HG03469 (cell line): ENCODE data around the gene RHOC.

ENCODE experiments used
- ATAC-seq: cut with Tn5 transposase; IDR thresholded peaks from one replicate; pipeline ENCODE4 v1.9.1; 2021; ENCODE audit warnings: mild to moderate bottlenecking, moderate library complexity, moderate number of reproducible peaks; ENCODE audit not compliant: unreplicated experiment

RHOC gene

DNA sequence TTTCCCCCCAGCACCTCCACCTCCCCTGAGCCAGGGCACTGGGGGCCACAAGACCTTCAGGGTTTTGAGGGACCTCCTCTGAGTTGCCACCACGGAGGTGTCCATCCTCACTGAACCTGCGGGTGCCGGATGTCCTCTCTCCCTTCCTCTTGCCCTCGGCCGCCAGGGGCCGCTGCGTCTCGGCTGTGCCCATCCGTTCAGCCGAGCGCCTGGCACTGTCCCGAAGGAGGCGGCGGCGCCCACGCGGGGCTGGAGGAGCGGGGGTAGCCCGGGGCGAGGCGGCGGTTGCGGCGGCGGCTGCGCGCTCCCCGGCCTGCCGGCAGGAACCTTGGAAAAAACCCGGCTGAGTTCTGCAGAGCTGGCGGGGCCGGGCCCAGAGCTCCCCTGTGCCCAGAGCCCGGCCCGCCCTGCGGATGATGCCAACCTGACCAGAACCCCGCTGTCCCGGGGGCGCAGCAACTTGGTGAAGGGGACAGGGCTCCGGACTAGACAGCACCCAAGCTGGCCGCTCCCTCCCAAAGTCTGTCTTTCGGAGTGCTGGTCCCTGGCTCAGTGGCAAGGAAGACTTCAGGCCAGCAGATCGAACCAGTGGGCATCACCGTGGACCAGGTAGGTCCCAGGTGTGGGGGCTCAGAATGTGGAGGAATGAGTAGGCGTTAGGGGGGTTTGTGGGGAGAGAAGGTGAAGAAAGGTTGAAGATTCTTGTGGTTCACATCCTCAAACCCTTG lies 11.9 kb upstream of the RHOC start:
- ATAC-seq: no peak

DNA sequence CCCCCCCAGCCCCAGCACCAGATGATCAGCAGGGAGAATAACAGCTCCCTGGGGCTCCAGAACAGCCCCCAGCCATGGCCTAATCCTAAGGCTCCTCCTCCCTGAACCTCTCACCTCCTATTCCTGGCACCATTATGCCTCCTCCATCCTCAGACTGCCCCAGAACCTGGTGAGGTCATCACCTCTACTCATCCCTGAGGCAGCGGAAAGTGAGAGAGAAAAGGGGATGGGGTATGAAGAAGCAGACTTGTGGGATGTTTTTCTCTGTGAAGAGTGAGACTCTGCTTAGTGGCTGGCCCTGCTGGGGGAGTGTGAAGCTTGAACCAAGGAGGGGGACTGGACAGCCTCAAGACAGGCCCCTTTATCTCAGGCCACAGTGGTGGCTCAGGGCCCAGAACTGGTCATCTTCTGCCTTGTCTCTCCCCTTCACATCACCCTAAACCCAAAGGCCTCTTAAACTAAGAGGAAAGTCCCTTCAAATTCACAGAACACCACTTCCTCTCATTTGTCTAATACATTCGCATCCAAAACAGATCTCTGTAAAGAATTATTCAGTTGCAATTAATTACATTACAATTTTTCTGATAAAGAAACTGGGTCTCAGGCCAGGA lies 10.4 kb upstream of the RHOC start:
- ATAC-seq: no peak

DNA sequence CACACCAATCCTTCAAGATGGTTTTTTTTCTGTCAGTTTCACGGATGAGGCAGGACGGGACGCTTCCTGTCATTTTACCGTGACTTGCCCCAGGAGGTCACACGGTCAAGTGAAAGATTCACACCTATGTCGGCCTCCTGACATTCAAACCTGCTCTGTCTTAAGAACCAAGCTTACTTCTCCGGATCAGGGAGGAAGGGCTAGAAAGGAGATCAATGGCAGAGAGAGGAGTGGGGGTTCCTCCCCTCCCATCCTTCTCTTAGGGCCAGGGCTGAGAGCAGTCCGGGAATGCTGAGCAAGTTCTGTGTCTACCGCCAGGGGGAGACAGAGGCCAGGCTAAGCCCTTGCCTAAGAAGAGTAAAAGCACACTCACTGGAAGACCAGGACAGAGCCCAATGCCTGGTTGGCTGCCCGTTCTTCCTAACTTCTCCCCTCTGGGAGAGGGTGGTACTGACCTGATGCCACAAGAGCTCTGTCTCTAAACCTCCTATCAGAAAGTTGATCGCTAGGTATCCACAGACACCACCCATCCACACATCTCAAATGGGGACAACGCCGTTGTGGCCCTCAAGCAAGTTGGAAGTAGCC lies 9.3 kb upstream of the RHOC start:
- no peak for ATAC-seq

DNA sequence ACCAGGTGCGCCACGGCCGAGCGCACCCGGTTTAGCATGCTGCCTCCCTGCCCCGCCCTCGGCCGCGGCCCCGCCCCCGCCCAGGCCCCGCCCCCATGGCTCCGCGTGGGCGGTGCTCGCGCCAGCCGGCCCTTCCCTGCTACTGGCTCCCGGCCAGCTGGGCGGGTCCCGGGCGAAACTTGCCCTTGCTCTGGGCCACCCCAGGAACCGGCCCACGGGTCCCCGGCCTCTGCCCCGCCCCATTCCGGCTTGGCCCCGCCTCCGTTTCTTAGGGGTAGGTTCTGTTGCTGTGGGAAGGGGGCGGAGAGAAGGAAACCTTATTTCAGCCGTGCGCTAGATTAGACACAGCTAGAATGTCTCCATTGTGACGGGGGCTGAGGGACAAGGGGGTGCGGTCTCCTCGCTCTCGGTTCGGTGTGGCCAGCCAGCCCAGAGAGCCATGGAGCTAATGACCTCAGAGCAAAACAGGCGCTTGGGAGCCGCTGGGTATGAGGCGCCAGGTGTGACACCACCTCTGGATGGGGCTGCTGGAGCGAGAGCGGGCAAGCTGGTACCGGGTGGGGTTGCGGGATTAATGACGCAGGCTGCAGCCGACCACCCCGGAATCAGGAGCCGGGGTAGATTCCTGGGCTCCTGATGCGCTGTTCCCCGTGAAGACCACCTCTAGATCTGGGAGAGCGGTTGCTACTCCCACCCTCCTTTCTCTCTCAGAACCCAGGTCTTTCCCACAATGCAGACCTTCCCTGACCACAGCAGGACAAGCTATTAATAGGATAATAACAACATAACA lies 8.5 kb upstream of the RHOC start, which contains the start of gene PPM1J:
TSS of gene PPM1J (minus strand) at position 69 of the 790 bp plus-strand sequence. CDS start at position 38, 31 bp downstream.
- peak; percentile 59 for ATAC-seq

DNA sequence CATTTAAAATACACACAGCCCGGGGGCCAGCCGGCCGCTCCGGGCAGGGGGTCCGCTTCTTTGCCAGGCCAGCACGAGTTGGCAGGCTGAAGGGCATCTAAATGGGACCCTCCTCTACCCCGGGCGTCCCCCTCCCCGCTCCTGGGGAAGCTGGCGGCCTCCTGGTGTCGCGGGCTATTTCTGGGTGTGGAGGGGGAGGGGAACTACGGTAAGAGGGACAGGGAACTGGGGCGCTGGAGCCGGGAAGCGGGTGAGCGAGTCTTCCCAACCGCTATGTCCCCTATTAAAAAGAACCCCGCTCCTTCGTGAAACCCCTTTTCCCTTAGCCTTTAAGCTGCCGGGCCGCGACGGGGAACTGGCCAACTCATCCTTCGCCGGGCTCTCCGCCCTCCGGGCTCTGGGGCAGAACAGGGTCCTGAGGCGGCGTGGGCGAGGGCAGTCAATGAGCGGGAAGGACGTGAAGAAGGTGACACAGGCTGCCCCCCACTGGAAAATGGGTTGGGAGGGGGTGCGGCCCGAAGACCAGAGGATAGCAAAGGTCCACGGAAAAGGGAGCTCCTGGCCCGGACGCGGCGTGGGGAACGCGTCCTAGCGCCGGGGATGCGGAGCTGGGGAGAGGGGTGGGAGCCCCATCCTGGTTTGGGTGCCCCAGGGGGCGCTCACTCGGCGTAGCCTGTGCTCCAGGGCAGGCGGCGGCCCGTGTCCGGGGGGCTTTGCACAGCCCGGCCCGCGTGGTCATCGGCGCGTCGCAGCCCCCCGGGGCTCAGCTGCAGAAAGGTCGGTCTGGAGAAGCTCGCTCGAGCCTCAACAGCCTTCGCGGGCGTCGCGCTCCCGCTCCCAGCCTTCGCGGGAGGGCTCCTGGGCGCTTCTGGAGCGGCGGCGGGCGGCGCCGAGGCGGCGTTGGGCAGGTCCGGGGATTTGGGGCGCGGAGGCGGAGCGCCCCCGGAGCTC lies 7.7 kb upstream of the RHOC start:
- no peak for ATAC-seq

DNA sequence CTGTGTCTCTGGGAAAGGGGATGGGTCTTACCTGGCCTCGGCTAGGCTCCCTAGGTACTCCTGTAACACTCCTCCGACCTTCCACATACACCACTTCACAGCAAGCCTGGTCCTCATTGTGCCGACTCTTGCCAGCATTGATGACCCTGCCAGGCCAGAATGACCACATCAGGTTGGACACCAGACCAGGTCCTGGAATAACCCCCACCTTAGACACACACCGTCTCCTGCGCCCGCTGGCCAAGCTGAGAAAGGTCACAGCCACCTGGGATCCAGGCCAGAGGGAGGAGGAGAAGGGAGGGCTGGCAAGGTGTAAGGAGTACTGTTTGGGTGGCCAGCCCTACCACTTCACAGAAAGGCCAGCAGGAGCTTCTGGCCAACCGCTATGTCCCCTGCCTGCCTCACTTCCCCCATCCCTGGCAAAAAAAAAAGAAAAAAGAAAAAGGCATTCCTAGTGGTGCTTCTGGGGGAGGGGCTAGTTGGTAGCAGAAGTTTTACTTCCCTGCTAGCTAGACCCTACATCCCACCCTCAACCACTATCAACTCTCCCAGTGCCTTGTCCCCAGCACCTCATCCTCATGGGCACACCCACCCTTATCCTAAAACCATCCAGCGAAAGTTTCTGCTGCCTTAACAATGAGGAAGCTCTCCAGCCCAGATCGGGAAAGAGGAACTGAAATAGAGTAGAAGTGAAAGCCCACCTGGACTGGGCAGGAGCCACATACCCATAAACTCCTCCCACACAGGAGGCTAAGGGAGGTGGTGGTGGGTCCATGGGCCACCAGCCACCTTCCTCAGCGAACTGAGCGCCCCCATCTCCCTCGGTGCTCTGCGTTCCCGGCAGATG lies 6.8 kb upstream of the RHOC start:
- ATAC-seq: no peak

DNA sequence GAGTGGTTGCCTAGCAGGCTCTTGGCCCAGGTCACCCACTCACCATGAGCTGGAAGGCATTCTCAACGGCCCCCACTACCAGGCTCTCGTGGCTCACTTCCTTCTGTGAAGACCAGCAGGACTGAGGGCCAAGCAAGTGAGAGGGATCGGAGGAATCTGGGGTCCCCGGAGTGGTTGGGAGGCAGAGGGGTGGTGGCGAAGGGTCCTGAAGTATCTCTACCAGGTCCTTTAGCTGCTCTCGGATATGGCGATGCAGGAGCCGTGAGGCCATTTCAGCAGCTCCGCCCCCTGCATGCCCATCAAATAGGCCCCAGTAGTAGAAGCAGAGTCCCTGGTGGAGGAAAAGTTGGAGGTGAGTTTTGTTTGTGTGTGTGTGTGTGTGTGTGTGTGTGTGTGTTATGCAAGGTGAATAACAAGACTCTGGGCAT lies 5.8 kb upstream of the RHOC start:
- no peak for ATAC-seq

DNA sequence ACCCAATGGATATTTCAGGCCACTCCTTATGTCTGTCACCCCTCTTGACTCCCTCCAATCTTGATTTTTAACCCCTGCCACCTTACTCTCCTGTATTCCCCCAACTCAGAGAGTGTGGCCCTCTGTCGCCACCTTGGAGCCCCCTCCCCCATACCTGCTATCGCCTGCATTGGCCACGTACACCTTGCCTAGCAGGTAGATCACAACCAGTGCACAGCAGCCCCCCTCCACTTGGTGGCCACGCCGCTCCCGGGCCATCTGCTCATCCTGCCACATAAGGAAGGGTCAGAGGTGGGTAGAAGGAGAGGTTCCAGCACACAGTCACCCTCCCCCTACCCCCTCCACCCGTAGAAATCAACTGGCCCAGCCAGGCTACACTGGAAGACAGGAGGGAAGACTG lies 5.3 kb upstream of the RHOC start:
- no peak for ATAC-seq

DNA sequence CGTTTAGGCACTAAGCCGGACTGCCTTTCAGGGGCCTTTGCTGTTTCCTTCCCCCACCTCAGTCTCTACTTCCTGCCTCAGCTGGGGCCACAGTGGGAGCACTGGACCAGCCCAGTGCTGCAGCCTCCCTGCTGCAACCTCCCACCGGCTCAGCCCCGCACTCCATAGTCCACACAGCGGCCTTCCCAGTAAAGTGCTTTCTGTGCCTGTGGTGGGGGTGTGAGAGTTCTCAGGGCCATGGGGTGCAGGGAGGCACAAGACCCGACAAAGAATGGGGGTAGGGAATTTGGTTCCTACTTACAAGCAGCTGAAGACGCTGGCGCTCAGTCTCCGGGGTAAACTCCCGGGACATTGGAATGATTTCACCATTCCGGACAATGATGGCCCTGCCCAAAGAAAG lies 4.7 kb upstream of the RHOC start:
- no peak for ATAC-seq

DNA sequence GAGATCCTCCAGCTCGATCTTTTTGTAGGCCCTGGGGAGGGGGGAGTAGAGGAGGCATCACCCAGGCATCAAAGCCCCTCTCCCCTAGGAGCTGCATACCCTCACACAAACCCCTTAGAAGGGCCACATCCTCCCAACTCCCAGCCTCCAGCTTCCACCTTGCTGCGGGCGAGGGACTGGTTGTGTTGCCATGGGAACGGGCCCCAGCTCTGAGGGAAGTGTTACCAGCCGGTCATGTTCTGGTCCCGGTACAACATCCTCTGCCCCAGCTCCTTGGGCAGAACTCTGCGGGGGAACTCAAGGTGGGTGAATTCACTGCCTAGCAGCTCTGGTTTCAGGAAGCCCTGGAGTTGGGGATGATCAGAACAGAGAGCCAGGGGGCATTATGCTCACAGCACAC lies 4.1 kb upstream of the RHOC start:
- no peak for ATAC-seq

DNA sequence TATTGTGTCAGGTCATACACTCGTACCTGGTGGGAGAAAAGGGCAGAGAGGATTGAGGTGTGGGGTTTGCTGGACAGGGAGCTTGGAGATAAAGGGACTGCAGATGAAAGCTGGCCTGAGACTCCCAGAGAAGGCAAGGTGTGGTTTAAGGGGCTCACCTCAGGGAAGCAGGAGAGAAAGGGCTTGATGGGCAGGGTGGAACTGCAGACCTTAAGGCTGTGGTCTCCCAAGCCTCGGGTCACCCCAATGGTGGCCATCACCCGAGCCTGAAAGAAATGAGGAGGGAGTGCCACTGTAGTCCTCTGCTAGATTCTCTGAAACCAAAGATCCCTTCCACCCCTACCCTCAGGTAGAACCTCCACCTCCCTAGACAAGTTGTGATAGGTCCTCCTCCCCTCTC lies 3.7 kb upstream of the RHOC start:
- ATAC-seq: no peak

DNA sequence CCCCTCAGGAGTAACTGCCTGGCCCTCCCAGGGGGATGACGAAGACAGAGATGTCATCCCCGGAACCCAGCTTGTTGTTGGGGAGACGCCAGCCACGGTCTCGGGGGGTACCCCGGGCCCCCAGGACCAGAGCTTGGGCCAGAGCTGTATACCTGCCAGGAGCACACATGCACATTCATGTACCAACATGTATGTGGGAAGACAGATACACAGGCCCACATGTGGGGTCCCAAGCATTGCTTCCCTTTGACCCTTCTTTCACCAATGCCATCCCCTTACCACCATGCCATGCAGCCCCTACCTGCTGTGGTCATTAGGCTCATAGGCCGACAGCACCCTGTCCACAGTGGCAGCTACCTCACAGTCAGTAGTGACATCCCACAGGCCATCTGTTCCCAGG lies 3.2 kb upstream of the RHOC start:
- ATAC-seq: no peak

DNA sequence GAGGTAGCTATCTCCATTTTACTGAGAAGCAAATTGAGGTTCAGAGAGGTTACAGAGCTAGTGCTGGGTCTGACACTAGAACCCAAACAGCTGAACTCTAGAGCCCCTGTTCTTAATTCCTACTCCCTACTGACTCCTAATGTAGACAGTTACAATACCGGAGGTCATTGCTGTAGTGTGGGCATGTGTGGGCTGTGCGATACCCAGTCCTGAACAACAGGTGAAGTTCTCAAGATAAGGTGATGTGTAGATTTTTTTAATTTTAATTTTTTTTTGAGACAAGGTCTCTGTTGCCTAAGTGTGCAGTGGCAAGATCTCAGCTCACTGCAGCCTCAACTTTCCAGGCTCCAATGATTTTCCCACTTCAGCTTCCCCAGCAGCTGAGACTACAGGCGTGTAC lies 1.6 kb upstream of the RHOC start:
- no peak for ATAC-seq

DNA sequence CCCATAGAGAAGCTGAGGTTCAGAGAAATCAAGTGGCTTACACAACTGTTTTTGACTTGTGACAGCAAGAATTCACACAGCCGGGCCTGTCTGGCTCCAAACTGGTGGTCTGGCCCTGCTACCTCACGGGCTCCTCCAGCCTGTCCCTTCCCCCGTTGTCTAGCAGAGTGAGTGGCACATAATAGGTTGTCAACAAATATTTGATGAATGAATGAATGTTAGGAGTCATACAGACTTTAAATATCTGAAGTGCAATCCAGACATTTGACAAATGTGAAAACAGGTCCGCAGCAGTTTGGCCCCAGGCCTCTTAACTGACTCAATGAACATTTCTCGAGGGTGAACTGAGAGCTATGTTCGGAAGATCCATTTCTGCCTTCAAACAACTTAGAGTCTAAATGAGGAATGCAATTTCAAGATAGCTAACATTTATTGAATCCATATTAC lies 1.1 kb upstream of the RHOC start:
- ATAC-seq: no peak

DNA sequence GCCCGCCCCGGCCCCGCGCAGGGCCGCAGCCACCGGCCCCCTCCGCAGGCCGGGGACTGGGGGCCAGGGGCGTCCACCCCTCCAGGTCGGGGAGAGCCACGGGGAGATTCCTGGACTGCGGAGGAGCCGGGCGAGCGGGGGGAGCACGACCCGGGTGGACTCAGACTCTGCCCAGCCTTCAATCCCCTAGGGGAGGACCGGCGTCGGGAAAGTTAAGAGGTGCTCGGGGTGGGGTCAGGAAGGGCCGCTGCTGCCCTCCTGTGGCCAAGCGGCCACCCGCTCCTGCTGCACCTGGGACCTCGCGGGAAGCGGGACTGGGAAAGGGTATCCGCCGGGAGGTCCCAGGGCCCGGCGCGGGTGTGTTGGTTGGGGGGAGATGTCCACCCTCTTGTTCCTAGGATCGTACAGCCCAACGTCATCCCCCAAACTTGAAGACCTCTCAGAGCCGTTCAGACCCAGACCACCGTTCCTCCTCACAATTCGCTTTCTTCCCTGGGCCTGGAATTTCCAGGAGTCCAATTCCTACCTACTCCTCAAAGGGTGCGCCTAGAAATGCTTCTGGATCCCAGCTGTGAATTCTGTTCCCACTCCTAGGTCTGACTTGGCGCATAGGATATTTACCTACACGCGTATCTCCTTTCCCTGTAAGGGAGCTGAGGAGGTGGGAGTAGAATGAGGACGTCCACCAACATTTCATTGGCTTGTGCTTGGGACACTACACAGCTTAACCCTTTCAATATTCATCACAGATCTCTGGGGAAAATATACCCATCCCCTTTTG lies 484 bp upstream of the RHOC start:
- ATAC-seq: peak; percentile 37

DNA sequence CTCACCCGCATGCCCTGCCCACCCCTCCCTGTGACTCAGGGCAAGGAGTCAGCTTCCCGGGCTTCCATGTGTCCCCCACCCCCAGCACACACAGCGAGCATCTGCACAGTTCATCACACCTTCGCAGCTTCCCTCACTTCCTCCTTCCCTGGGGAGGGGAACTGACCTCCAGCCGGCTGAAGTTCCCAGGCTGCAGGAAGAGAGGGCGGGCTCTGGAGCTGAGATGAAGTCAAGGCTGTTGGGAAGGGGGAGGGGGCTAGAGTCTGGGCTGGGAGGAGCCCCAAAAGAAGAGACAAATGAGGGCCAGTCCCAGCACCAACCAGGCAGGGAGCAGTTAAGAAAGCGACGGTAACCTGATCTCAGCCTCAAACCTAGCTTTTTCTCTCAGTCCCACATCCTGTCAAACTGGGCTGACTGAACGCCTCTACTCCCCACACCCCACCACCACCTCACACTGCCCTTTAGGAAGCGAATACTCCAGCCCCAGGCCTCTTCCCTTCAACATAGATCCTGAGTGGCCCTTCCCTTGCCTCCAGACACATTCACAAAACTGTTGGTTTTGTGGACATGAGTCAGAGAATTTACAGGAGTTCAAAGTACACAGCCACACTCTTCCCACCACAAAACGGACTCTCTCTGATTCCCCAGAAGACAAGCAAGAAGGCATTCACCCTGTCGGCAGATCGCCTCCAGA lies 1.8 kb downstream of the RHOC start:
- ATAC-seq: peak; percentile 37

DNA sequence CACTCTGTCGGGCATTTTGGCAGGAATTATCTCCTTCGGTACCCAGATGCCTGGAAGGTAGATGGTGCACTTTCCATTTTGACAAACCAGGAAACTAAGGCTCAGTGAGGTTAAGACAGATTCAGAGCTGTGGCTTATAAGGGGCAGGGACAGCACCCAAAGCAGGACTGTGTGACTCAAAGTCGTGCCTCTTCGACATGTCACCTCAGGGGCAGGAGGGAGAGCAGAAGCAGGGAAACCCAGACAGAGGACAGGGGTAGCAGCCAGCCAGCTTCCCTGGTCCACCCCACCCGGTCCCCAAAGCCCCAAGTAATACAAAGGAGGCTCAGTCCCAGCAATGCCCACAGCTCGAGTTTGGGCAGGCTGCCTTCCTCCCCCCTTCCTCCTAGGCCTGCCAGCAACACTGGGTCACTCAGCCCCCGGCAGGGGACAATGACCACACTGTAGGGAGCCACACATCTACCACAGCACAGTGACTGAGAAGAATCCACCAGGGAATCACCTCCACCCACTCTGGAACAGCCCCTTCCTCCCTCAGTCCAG lies 2.5 kb downstream of the RHOC start:
- no peak for ATAC-seq

DNA sequence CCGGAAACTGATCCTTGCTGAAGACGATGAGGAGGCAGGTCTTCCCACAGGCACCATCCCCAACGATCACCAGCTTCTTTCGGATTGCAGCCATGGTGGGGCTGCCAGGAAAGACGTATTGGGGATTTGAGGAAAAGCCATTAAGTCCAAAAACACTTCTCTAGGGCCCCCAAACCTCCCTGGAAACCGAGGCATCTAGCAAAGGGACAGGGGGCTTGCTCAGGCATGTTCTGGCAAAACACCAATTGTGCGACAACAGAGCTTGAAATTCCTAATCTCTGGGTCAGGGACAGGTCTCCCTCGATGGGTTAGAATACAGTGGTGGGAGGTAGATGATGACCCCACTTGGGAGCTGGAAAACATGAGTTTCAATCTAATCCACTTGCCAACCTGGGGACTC lies 3.2 kb downstream of the RHOC start:
- ATAC-seq: no peak
